Endothelial cell of umbilical vein (primary cell): Measurements from ENCODE around the gene ERAP2. TPM values are rescaled to one million over a fixed set of nuclear protein-coding genes. Genes with fewer than 3 reads are reported as not detected.
A peak's percentile ranks its signal among the peaks of the same experiment; 100 is the strongest.
"Not testable (repeated sequence)": the region's sequence is repeated elsewhere in the genome, so short reads cannot be mapped to it uniquely, and the experiment has no call there.

Source experiments
- BruUV-seq: library from RNA; stranded (reverse); fragments of 400-500 nt; replicated peaks from 2 replicates; lab custom pipeline; 2021; lab: Mats Ljungman, UMichigan
- CTCF ChIA-PET: fragments of 300-600, 350-600 bp; sonication (Branson Sonifier 250); formaldehyde crosslinking; loops from one replicate; lab custom pipeline; 2021; ENCODE audit warnings: antibody characterized with exemption, inconsistent platforms; lab: Charles Lee
- POLR2A ChIA-PET: fragments of 300-600, 350-600 bp; sonication (Branson Sonifier 250); formaldehyde crosslinking; loops from one replicate; lab custom pipeline; 2021; ENCODE audit warnings: antibody characterized with exemption, inconsistent platforms; lab: Charles Lee
- DNase-seq: peaks from one replicate; pipeline ENCODE4 v3.0.0-alpha.2; 2011; ENCODE audit warnings: low read depth, low spot score
- FAIRE-seq: peaks from 2 replicates; lab custom pipeline; 2011; peaks lifted over from hg19 to GRCh38; lab: Jason Lieb, UNC
- H2AFZ ChIP-seq: 2 replicates; pipeline ENCODE4 v1.6.0; 2012; ENCODE audit warnings: low read depth, low read length, control low read depth, inconsistent platforms
- H3K27ac ChIP-seq: 2 replicates; pipeline ENCODE4 v1.5.1; 2011; ENCODE audit warnings: low read depth, mild to moderate bottlenecking, control low read depth, low read length, moderate library complexity; ENCODE audit not compliant: insufficient read depth
- H3K27me3 ChIP-seq, 2 experiments: 2 replicates each; pipeline versions ENCODE4 v1.6.0 to v1.6.1; 2011; ENCODE audit warnings: low read length in 2 of 2, mixed read lengths in 1 of 2; ENCODE audit not compliant: control insufficient read depth in 2 of 2, insufficient read depth in 2 of 2
- H3K36me3 ChIP-seq, 2 experiments: 2 replicates in 1 of 2; 3 replicates in 1 of 2; pipeline ENCODE4 v1.5.1; 2011; ENCODE audit warnings: low read length in 2 of 2, mild to moderate bottlenecking in 1 of 2, moderate library complexity in 1 of 2; ENCODE audit not compliant: control insufficient read depth in 2 of 2, insufficient read depth in 2 of 2; ENCODE audit errors: extremely low read depth in 1 of 2
- H3K4me1 ChIP-seq: 3 replicates; pipeline ENCODE4 v1.5.1; 2011; ENCODE audit warnings: mild to moderate bottlenecking, low read length; ENCODE audit not compliant: control insufficient read depth, insufficient read depth; ENCODE audit errors: extremely low read depth
- H3K4me2 ChIP-seq: 2 replicates; pipeline ENCODE4 v1.6.1; 2011; ENCODE audit warnings: low read length, control low read depth, mixed read lengths; ENCODE audit not compliant: insufficient read depth
- H3K4me3 ChIP-seq, 3 experiments: fragments of 200-600 bp in 1 of 3; sonication (generic), shearing (Covaris generic) in 1 of 3; replicated peaks in 1 of 3; 2 replicates each; pipeline ENCODE4 v1.5.1; 2011 to 2016; ENCODE audit warnings: control low read depth in 3 of 3, low read length in 3 of 3, mild to moderate bottlenecking in 2 of 3, inconsistent platforms in 1 of 3, low read depth in 1 of 3, moderate library complexity in 1 of 3; ENCODE audit not compliant: insufficient read depth in 1 of 3
- H3K79me2 ChIP-seq: 2 replicates; pipeline ENCODE4 v1.6.0; 2012; ENCODE audit warnings: low read length, inconsistent platforms; ENCODE audit not compliant: control insufficient read depth, insufficient read depth
- H3K9ac ChIP-seq: replicated peaks from 2 replicates; pipeline ENCODE3; 2011; ENCODE audit warnings: low read length, control low read depth; ENCODE audit not compliant: insufficient read depth; ENCODE audit errors: extremely low read depth
- H3K9me1 ChIP-seq: replicated peaks from 3 replicates; pipeline ENCODE4 v1.6.0; 2011; ENCODE audit warnings: mild to moderate bottlenecking, low read length; ENCODE audit not compliant: control insufficient read depth, insufficient read depth; ENCODE audit errors: extremely low read depth
- H3K9me3 ChIP-seq: replicated peaks from 2 replicates; pipeline ENCODE4 v1.5.1; 2012; ENCODE audit warnings: low read length, inconsistent platforms; ENCODE audit not compliant: control insufficient read depth, insufficient read depth
- H4K20me1 ChIP-seq: replicated peaks from 2 replicates; pipeline ENCODE3; 2011; ENCODE audit warnings: mild to moderate bottlenecking, low read length; ENCODE audit not compliant: control insufficient read depth, insufficient read depth; ENCODE audit errors: extremely low read depth
- EZH2 ChIP-seq: IDR thresholded peaks from 2 replicates; pipeline ENCODE4 v1.6.1; 2012; ENCODE audit warnings: borderline replicate concordance, low read depth, mild to moderate bottlenecking, moderate library complexity, low read length, inconsistent platforms; ENCODE audit not compliant: severe bottlenecking
- GATA2 ChIP-seq: IDR thresholded peaks from 2 replicates; pipeline ENCODE4 v1.7.0; 2011; ENCODE audit warnings: low read depth, mild to moderate bottlenecking, moderate library complexity, mixed read lengths, low read length; ENCODE audit not compliant: insufficient read length, insufficient read depth
- POLR2A ChIP-seq: IDR thresholded peaks from 2 replicates; pipeline ENCODE4 v1.6.1; 2012; ENCODE audit warnings: low read depth, mild to moderate bottlenecking, control low read depth, low read length
- POLR2AphosphoS5 ChIP-seq: IDR thresholded peaks from 2 replicates; pipeline ENCODE4 v1.6.1; 2012; ENCODE audit warnings: low read depth, mild to moderate bottlenecking, control low read depth, low read length, moderate library complexity; ENCODE audit not compliant: insufficient read depth
- dilution Hi-C: fragments of 300-500 bp; cut with MboI; formaldehyde crosslinking; loops from one replicate; pipeline ENCODE4 v1.15.0; 2019; ENCODE audit warnings: low sequenced_read_pairs; ENCODE audit not compliant: extremely low pct_ligation_motif_present
- intact Hi-C: fragments of 100-400 bp; cut with micrococcal nuclease; formaldehyde crosslinking; loops from one replicate; pipeline ENCODE4 v1.10.0; 2022
- polyA plus RNA-seq, 4 experiments: library from polyadenylated mRNA; depleted of rRNA in 3 of 4; stranded (reverse) in 3 of 4; unstranded in 1 of 4; fragments of >200 nt; gene quantifications; 2 replicates each; pipeline versions ENCODE4 v1.2.1 to v1.2.3, GENCODE V29; 2011 to 2012; ENCODE audit warnings: missing spikeins in 1 of 4
- total RNA-seq: library from RNA; stranded (reverse); gene quantifications from 2 replicates; pipeline ENCODE4 v1.2.3, GENCODE V29; 2021

Gene ERAP2
- total and polyA plus RNA-seq, 2 donors (not counting 3 experiments of a cell fraction or from before 2014, with no cell fraction given): 3.1 to 10.0 TPM

DNA sequence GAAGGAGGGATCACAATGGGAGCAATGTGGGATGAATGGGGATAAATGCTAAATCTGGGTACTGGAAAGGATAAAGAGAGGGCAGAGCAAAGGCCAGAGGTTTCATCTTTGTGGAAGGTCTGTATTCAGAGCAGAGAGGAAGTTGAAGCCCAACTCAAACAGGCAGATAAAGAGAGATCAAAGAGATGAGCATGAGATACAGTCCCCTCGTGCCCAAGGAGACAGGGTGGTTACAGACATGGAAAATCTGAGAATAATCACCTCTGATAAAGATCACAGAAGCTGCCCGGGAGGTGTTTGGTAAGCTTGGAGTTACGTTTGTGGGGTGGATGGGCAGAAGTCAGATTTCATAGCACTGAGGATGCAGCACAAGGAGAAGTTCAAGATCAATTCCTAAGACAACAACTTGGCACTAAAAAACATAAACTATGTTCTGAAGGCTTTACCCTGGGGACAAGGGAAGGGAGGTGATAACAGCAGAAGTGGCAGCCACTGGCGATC, 459 bp upstream of the ERAP2 start:
- Histone ChIP-seq H3K4me1 (peaks cover 28% of the 10 kb centered on the region), H3K4me3 (peak overlapping the region; percentile 51 to 98 (median 80)), H3K27me3 (no peaks in the 10 kb centered on the region), H3K79me2 (peaks cover 2% of the 10 kb centered on the region), H3K9me3 (no peaks in the 10 kb centered on the region), H3K9me1 (no peaks in the 10 kb centered on the region), H3K9ac (peak overlapping the region; percentile 89), H4K20me1 (no peaks in the 10 kb centered on the region), H3K36me3 (no peaks in the 10 kb centered on the region), H3K27ac (peak overlapping the region; percentile 76), H3K4me2 (peak overlapping the region; percentile 98), H2AFZ (peak overlapping the region; percentile 94)
- DNase-seq: no peak
- dilution Hi-C loops (no loop called here), intact Hi-C loops (loop anchor here (1.0 to 5.0 kb wide), 2 partner anchors 60 to 306 kb away; partner anchors contain the start of genes LNPEP and RIOK2)
- ChIA-PET POLR2A (interaction anchor here (1.2 to 1.6 kb wide), 2 partner anchors 18 to 67 kb away, joined by 3 to 6 read pairs; no protein-coding TSS in a partner anchor), CTCF (interaction anchor here (0.9 to 1.6 kb wide), 3 partner anchors 9 to 121 kb away, joined by 3 to 4 read pairs (median 3); no protein-coding TSS in a partner anchor)
- no peak for TF ChIP-seq POLR2A
- no peak for TF ChIP-seq EZH2
- TF ChIP-seq POLR2AphosphoS5: peak; percentile 7
- TF ChIP-seq GATA2: peak; percentile 84
- BruUV-seq: no TSS peak
- peak; percentile 33 for FAIRE-seq

DNA sequence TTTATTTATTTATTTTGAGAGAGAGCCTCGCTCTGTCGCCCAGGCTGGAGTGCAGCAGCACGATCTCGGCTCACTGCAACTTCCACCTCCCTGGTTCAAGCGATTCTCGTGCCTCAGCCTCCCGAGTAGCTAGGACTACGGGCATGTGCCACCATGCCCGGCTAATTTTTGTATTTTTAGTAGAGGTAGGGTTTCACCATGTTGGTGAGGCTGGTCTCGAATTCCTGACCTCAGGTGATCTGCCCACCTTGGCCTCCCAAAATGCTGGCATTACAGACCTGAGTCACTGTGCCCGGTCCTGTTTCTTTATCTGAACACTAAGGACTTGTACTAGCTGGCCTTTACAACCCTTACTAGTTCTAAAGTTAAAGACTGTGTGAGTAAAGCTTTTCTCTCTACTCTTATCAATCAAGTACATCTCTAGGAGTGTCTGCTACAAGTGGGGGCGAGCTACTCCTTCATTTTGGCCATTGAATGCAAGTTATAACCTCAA, 723 bp downstream of the ERAP2 start:
- peak; percentile 67 for DNase-seq
- BruUV-seq: TSS peak; percentile 3
- Histone ChIP-seq H3K4me1 (peaks cover 40% of the 10 kb centered on the region), H3K4me2 (peak overlapping the region; percentile 98), H3K4me3 (peak overlapping the region; percentile 51 to 98 (median 80)), H3K9ac (peak overlapping the region; percentile 89), H3K27ac (peak overlapping the region; percentile 76), H2AFZ (peak overlapping the region; percentile 73)
- CTCF ChIA-PET: interaction anchor here (0.9 to 1.7 kb wide), 8 partner anchors 8 to 266 kb away, joined by 3 to 16 read pairs (median 4); partner anchors contain the start of genes ERAP1 and LIX1
- dilution Hi-C loops, H3K9me3 ChIP-seq, H3K79me2 ChIP-seq, H3K27me3 ChIP-seq, H3K36me3 ChIP-seq, H3K9me1 ChIP-seq, FAIRE-seq, H4K20me1 ChIP-seq: not testable (repeated sequence)
- TF ChIP-seq GATA2: peak; percentile 30
- POLR2A ChIA-PET: interaction anchor here (0.6 to 1.6 kb wide), 2 partner anchors 16 to 165 kb away, joined by 3 to 6 read pairs; no protein-coding TSS in a partner anchor
- intact Hi-C loops: loop anchor here (1.0 to 5.0 kb wide), 2 partner anchors 59 to 305 kb away; partner anchors contain the start of genes LNPEP and RIOK2
